Measurements from ENCODE around the gene TES.
"Not testable (repeated sequence)": the region's sequence is repeated elsewhere in the genome, so short reads cannot be mapped to it uniquely, and the experiment has no call there.

TES gene, protein sequence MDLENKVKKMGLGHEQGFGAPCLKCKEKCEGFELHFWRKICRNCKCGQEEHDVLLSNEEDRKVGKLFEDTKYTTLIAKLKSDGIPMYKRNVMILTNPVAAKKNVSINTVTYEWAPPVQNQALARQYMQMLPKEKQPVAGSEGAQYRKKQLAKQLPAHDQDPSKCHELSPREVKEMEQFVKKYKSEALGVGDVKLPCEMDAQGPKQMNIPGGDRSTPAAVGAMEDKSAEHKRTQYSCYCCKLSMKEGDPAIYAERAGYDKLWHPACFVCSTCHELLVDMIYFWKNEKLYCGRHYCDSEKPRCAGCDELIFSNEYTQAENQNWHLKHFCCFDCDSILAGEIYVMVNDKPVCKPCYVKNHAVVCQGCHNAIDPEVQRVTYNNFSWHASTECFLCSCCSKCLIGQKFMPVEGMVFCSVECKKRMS

GRCh38 chr7:116210345-116211005 lies at the start of gene TES:
TES (plus strand) TSS chr7:116210539; CDS start chr7:116210708, 169 bp downstream.
- peak in 1 of 2 donors; percentile 47 for DNase-seq (ENCODE audit: extremely low read depth in 1 of 2, low read depth in 1 of 2)

GRCh38 chr7:116161728-116162127 lies 48.6 kb upstream of the TES start:
- DNase-seq (ENCODE audit: extremely low read depth in 1 of 2, low read depth in 1 of 2), result no peak

DNA sequence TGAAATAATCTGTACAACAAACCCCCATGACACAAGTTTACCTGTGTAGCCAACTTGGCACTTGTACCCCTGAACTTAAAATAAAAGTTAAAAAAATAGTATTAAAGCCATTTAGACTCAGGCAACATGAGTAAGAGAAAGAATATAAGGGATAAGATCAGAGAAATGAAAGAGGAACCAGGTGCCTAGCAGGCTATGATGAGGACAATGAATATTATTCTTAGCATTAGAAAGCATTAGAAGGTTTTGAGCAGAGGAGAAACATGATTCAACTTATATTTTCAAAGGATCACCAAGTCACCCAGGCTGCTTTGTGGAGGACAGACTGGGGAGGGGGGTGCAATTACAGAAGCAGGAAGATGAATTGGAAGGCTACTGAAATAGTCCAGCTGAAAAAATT lies 48.1 kb upstream of the TES start:
- DNase-seq (ENCODE audit: extremely low read depth in 1 of 2, low read depth in 1 of 2), result no peak

GRCh38 chr7:116162992-116163391 lies 47.3 kb upstream of the TES start:
- no peak for DNase-seq (ENCODE audit: extremely low read depth in 1 of 2, low read depth in 1 of 2)

DNA sequence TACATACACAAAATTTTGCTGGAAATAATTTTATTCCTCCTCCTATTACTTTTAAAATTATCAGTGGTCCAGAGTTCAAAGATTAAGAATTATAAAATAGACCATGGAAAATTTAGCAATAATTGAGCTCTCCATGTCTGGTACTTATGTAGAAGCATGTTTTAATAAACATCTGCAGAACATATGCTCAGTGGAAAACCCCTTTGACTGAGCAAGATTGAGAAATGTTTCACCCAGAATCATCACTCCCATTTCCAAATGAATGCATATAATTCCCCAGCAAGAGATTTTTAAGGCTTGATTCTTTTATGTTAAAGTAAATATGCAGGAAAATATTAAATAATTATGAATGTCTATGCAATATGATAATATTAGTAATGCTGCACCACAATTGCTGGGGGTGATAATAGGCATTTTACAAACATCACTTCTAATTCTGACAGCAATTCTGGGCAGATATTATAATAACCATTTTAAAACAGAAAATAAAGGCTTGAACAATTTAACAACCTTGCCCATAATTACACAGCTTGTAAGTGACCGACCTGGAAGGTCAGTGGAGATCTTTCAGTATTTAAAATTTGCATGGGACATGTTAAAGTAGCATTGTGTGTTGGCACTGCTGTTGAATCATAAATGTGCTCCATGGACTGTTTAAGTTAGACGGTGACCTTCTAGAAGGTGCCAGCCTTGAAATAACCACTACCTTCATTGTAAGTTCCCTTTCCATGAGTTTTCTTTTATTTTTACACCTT lies 45.6 kb upstream of the TES start:
- no peak for DNase-seq (ENCODE audit: extremely low read depth in 1 of 2, low read depth in 1 of 2)

- DNase-seq (ENCODE audit: extremely low read depth in 1 of 2, low read depth in 1 of 2), result no peak
These were observed 44.6 kb upstream of the TES start for GRCh38 chr7:116165717-116166116.

GRCh38 chr7:116166156-116166555 lies 44.2 kb upstream of the TES start:
- no peak for DNase-seq (ENCODE audit: extremely low read depth in 1 of 2, low read depth in 1 of 2)

- DNase-seq (ENCODE audit: extremely low read depth in 1 of 2, low read depth in 1 of 2), result no peak
These were observed 43.2 kb upstream of the TES start for GRCh38 chr7:116167177-116167576.

DNA sequence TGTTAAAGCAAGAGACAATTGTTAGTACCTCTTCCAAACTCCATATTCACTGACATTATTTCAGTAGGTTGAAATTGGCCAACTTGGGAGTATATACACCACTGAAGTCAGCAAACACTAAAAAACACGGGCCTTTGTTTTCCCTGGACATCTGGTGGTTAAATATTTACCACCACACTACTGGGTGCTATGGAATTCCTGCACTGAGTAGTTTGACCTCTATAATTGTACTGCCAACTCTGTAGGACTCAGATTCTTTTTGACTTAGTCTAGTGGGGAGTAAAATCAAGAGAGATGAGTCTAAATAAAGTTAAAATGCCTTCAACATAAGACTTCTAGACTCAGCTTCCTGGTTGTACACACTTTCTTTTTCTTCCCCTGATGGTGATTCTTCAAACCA lies 41.3 kb upstream of the TES start:
- DNase-seq (ENCODE audit: extremely low read depth in 1 of 2, low read depth in 1 of 2), result no peak

DNA sequence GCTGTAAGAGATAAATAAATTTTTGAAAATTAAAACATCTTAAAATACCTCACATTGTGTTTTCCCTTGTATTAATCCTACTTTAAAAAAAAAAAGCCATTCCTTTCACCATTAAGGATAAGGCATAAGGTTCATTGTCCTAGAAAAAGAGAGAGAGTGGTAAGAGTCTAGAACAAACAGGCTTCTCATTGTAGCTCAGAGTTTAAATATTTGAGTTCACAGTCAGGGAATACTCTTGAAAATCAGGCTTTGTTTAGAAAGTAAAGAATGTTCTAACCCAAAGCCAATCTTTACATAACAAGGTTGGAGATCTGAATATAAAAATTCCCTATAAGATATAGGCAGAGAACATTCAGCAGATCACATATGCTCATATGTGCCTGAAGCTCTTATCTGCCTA lies 40.2 kb upstream of the TES start:
- no peak for DNase-seq (ENCODE audit: extremely low read depth in 1 of 2, low read depth in 1 of 2)

GRCh38 chr7:116171094-116171493 lies 39.2 kb upstream of the TES start:
- DNase-seq (ENCODE audit: extremely low read depth in 1 of 2, low read depth in 1 of 2), result no peak

DNA sequence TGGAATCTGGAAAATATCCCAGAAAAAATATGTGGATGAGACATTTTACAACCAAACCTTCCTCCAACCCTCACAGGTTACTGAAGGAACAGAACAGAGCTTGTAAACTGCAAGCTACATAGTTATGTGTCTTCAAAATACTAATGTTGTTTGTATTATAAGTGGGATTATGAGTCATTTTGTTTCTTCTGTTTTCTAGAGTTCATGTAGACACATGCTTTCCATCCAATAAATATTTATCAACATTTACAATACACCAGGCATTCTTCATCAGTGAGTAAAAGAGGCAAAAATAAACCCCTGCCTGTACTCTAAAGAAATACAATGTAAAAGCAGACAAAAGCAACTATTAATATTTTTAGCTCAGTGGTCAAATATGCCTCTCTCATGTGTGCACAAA lies 38.0 kb upstream of the TES start:
- no peak for DNase-seq (ENCODE audit: extremely low read depth in 1 of 2, low read depth in 1 of 2)

DNA sequence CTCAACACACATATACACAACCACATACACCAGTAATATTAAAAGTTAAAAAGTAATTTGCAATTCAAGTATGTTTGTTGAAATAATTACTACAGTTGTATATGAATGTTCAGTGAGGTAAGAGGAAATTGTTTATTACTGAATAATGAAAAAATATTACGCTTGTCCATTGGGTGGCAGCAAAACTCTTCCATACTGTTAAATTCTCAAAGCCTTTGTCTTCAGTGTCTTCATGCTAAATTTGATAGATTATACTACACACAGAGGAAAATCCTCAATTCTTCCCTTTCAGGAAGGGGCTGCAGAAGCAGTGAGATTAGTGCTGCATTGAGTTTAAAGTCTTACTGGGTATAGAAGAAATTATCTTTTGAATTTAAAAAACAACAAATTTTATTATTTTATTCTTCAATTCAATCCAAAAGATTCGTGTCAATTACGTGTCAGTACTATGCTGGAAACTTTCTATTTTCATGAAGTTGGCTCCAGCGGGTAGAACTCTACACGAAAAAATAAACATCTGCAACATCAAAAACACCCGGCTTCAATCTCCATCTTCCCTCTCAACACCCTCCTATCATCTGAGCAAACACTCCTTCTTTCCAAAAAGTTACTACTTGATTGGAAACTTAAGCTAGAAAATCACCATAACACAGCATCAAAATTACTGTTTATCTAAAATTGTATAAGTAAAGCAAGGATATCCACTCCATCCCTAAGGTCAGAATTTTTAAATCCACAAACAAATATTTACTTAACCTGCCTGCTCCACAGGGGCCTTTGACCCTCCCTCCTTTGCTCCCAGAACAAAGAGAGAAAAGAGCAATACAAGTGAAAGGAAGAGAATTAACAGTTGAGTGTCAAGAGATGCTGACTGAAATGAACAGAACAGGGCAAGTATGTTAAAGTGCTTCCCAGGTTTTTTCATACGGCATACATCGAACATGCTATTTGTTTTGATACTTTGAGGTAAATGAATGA lies 37.0 kb upstream of the TES start:
- DNase-seq (ENCODE audit: extremely low read depth in 1 of 2, low read depth in 1 of 2), result no peak

DNA sequence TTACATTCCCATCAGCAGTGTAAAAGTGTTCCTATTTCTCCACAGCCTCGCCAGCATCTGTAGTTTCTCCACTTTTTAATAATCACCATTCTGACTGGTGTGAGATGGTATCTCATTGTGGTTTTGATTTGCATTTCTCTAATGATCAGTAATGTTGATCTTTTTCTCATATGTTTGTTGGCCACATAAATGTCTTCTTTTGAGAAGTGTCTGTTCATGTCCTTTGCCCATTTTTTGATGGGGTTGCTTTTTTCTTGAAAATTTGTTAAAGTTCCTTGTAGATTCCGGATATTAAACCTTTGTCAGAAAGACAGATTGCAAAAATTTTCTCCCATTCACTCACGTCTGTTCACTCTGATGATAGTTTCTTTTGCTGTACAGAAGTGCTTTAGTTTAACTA lies 35.2 kb upstream of the TES start:
- DNase-seq (ENCODE audit: extremely low read depth in 1 of 2, low read depth in 1 of 2), result not testable (repeated sequence)

GRCh38 chr7:116176226-116176625 lies 34.1 kb upstream of the TES start:
- DNase-seq (ENCODE audit: extremely low read depth in 1 of 2, low read depth in 1 of 2), result no peak

- no peak for DNase-seq (ENCODE audit: extremely low read depth in 1 of 2, low read depth in 1 of 2)
These were observed 33.3 kb upstream of the TES start for GRCh38 chr7:116177009-116177408.

DNA sequence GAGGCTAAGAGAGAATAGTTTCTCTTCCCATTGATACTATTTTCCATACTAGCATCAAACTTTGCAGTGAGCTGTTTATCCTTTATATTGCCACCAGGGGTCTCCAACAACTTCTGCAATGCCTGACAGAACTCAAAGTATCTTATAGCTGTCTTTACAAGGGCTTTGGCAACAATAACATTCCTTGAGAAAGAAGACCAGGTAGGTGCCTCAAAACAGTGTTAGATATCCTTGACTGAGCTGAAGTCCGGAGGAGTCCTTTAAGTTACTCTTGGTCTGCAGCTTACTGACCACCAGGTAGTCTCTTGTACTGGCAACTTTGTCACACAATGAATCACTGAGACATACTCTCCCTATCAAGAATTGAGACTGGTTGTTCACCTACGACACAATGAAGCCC lies 30.0 kb upstream of the TES start:
- DNase-seq (ENCODE audit: extremely low read depth in 1 of 2, low read depth in 1 of 2), result no peak

DNA sequence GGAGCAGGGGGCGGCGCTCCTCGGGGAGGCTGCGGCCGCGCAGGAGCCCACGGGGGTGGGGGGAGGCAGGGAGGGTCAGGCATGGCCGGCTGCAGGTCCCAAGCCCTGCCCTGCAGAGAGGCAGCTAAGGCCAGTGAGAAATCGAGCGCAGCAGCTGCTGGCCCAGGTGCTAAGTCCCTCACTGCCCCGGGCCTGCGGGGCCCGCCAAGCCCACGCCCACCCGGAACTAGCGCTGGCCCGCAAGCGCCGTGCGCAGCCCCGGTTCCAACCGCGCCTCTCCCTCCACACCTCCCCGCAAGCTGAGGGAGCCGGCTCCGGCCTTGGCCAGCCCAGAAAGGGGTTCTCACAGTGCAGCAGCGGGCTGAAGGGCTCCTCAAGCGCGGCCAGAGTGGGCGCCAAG lies 28.3 kb upstream of the TES start:
- DNase-seq (ENCODE audit: extremely low read depth in 1 of 2, low read depth in 1 of 2), result no peak

- no peak for DNase-seq (ENCODE audit: extremely low read depth in 1 of 2, low read depth in 1 of 2)
These were observed 24.9 kb upstream of the TES start for GRCh38 chr7:116185450-116185849.

DNA sequence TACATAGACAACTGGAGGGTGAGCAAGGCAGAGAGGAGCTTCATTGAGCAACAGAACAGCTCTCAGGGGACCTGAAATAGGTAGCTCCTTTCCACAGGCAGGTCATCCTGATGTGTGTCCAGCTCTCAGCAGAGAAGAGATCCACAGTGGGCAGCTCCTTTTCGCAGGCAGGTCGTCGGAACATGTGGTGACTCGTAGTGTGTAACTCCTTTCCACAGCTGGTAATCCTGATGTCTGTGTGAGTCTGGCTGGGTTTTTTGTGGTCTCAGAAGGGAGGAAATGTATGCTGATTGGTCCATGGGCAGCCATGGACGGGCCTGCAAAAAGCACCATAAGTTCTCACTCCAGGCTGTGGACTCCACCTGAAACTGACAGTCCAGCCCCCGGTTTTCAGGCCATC lies 24.4 kb upstream of the TES start:
- no peak for DNase-seq (ENCODE audit: extremely low read depth in 1 of 2, low read depth in 1 of 2)

DNA sequence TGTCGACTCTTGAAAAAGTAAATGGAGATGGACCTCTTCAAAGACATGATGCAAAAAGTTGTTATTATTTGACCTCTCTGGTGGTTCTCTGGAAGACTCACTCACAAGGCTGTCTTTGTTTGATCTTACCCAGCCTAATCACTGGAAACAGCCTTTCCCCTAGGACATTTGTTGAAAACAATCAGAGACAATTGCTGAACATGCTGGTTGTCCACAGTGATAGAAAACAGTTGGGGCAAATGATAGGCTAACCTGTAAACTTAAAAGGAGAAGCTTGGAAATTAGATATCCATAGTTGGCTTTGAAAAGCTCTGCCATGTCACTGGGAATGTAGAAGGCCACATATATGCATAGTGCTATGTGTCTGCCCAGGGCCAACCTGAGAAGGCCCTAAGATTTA lies 22.9 kb upstream of the TES start:
- no peak for DNase-seq (ENCODE audit: extremely low read depth in 1 of 2, low read depth in 1 of 2)

Data from activated CD8-positive, alpha-beta memory T cell treated with anti-CD3 and anti-CD28 coated beads for 1 hour (primary cell).